H1 (cell line): ENCODE results near the gene PHF13. TPM values are rescaled to one million over a fixed set of nuclear protein-coding genes. Genes with fewer than 3 reads are reported as not detected.

ENCODE experiments used
- BACH1 ChIP-seq: IDR thresholded peaks from 2 replicates; pipeline ENCODE4 v1.6.1; 2012; ENCODE audit warnings: low read length, improper control_type of control experiment
- CEBPB ChIP-seq: IDR thresholded peaks from 2 replicates; pipeline ENCODE4 v1.6.1; 2012; ENCODE audit warnings: low read depth, low read length
- CHD2 ChIP-seq: IDR thresholded peaks from 2 replicates; pipeline ENCODE4 v1.6.1; 2012; ENCODE audit warnings: low read length, improper control_type of control experiment
- CREB1 ChIP-seq: IDR thresholded peaks from 2 replicates; pipeline ENCODE4 v1.6.1; 2012; ENCODE audit warnings: inconsistent platforms
- CTBP2 ChIP-seq: IDR thresholded peaks from 2 replicates; pipeline ENCODE4 v1.7.0; 2011; ENCODE audit warnings: borderline replicate concordance, mild to moderate bottlenecking, moderate library complexity, mixed read lengths, low read length; ENCODE audit not compliant: insufficient read depth, insufficient read length
- CTCF ChIP-seq, 3 experiments: IDR thresholded peaks; 1 replicate in 2 of 3; 2 replicates in 1 of 3; pipeline versions ENCODE4 v1.5.1 to v1.6.1; 2011; ENCODE audit warnings: low read length in 3 of 3, mild to moderate bottlenecking in 3 of 3, inconsistent platforms in 2 of 3, low read depth in 1 of 3, moderate library complexity in 1 of 3; ENCODE audit not compliant: insufficient read depth in 1 of 3; ENCODE audit errors: control extremely low read depth in 1 of 3
- EGR1 ChIP-seq: IDR thresholded peaks from 2 replicates; pipeline ENCODE4 v1.6.1; 2011; ENCODE audit warnings: low read depth, low read length, borderline replicate concordance
- EZH2 ChIP-seq: fragments of 200-600 bp; sonication (generic); IDR thresholded peaks from 2 replicates; pipeline ENCODE4 v1.7.1; 2012; ENCODE audit warnings: low read depth, mild to moderate bottlenecking, moderate library complexity, low read length, inconsistent platforms; ENCODE audit not compliant: severe bottlenecking
- GTF2F1 ChIP-seq: IDR thresholded peaks from 2 replicates; pipeline ENCODE4 v1.6.1; 2012; ENCODE audit warnings: low read depth, low read length, improper control_type of control experiment, borderline replicate concordance
- HDAC6 ChIP-seq: IDR thresholded peaks from one replicate; pipeline ENCODE4 v1.7.1; 2012; ENCODE audit warnings: low read depth, mild to moderate bottlenecking, inconsistent platforms, low read length, moderate library complexity
- JUN ChIP-seq: IDR thresholded peaks from 2 replicates; pipeline ENCODE4 v1.6.1; 2011; ENCODE audit warnings: low read depth, mild to moderate bottlenecking, improper control_type of control experiment, low read length
- KDM1A ChIP-seq: fragments of 200-600, 300-600 bp; sonication (generic); IDR thresholded peaks from 2 replicates; pipeline ENCODE4 v1.7.1; 2016; ENCODE audit warnings: mild to moderate bottlenecking, low read length, borderline replicate concordance
- KDM4A ChIP-seq: IDR thresholded peaks from one replicate; pipeline ENCODE4 v1.7.1; 2012; ENCODE audit warnings: low read depth, mild to moderate bottlenecking, moderate library complexity, low read length, inconsistent platforms; ENCODE audit not compliant: severe bottlenecking
- MAFK ChIP-seq: IDR thresholded peaks from 2 replicates; pipeline ENCODE4 v1.6.1; 2012; ENCODE audit warnings: low read depth, mild to moderate bottlenecking, improper control_type of control experiment, low read length
- NANOG ChIP-seq: IDR thresholded peaks from 2 replicates; pipeline ENCODE4 v1.6.1; 2011; ENCODE audit warnings: low read length, low read depth, mild to moderate bottlenecking, inconsistent platforms; ENCODE audit not compliant: insufficient read depth, poor library complexity, severe bottlenecking
- SIRT6 ChIP-seq: IDR thresholded peaks from one replicate; pipeline ENCODE4 v1.7.1; 2012; ENCODE audit warnings: low read length, inconsistent platforms
- SIX5 ChIP-seq: IDR thresholded peaks from 2 replicates; pipeline ENCODE4 v1.6.1; 2011; ENCODE audit warnings: mild to moderate bottlenecking, low read depth, low read length
- SP1 ChIP-seq: IDR thresholded peaks from 2 replicates; pipeline ENCODE4 v1.6.1; 2011; ENCODE audit warnings: low read depth, low read length
- SP4 ChIP-seq: IDR thresholded peaks from 2 replicates; pipeline ENCODE4 v1.6.1; 2012; ENCODE audit warnings: low read length, inconsistent platforms
- SUZ12 ChIP-seq: fragments of 200-600 bp; sonication (generic); IDR thresholded peaks from 2 replicates; pipeline ENCODE4 v1.6.1; 2012; ENCODE audit warnings: mild to moderate bottlenecking, inconsistent platforms, low read length, moderate library complexity, mixed read lengths
- TAF7 ChIP-seq: optimal IDR thresholded peaks from 2 replicates; pipeline ENCODE3; 2011; ENCODE audit warnings: low read depth, mild to moderate bottlenecking, inconsistent platforms, low read length, moderate library complexity, borderline replicate concordance
- YY1 ChIP-seq: IDR thresholded peaks from 2 replicates; pipeline ENCODE4 v1.6.1; 2011; ENCODE audit warnings: low read depth, mild to moderate bottlenecking, low read length
- polyA plus RNA-seq, 7 experiments: library from polyadenylated mRNA; depleted of rRNA in 3 of 7; stranded (reverse) in 5 of 7; unstranded in 2 of 7; fragments of >200 nt in 5 of 7; fragments of 200-250 nt in 2 of 7; gene quantifications; 1 replicate in 5 of 7; 2 replicates in 1 of 7; 4 replicates in 1 of 7; pipeline versions ENCODE4 v1.2.1 to v1.2.3, GENCODE V29; 2011 to 2013; ENCODE audit warnings: missing spikeins in 2 of 7, mixed read lengths in 2 of 7
- total RNA-seq: library from RNA; stranded (reverse); fragmentation: NEBNext Ultra II Directional; extraction: Animal tissue kit (Norgen Biotek cat#: 25700); gene quantifications from 2 replicates; pipeline ENCODE4 v1.2.1, GENCODE V29; 2021
- TF ChIP-seq, protein P1 (sequence below): IDR thresholded peaks from 2 replicates; pipeline ENCODE4 v1.6.1; 2012; ENCODE audit warnings: inconsistent platforms

The PHF13 gene
- total and polyA plus RNA-seq, 2 of the 8 experiments (the other 6 are each of a cell fraction or from before 2014, with no cell fraction given): 11.7 to 39.6 TPM

DNA sequence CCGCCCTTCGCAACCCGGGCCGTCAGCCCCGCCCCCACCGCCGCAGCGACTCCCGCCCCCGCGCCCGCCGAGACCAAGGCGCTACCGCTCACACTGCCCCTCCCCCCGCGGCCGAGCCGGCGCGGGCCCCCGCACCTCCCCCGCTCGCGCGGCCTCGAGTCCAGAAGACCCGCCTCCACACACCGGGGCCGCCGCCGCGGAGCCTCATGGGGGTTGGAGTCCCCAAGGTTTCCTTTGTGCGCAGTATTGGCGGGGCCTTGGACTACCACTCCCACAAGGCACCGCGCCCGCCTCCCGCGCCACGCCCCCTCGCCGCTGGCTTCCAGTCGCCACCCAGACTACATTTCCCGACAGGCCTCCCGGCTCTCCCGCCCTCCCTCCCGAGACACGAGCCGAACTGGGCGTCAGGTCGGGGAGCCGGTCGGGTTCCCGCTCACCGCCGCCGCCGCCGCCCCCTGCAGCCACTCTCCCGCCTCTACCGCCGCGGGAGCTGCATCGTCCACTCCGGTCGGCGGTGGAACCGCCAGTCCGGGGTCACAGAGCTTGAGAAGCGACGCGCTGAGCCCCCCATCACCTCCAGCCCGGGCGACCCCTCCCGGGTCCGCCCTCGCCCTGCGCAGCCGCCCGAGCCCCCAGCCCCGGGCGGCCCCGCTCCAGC, at the start of gene PHF13 (continued):
- TF ChIP-seq JUN (no peak), CTCF (IDR thresholded peaks at IDR 0.05; ENCODE audit: control extremely low read depth in 1 of 3, insufficient read depth in 1 of 3, low read depth in 1 of 3, low read length in 3 of 3) (0 out of 4 replicates have a peak, but pooled peaks of 1 of the 3 experiments have one; percentile 3), KDM4A (peak; percentile 76), TAF7 (no peak), SUZ12 (no peak), BACH1 (peak; percentile 53; the same call in 1 of the 2 replicates), MAFK (no peak), GTF2F1 (no peak), CHD2 (no peak), SP4 (no peak), SIRT6 (no peak), HDAC6 (no peak), NANOG (peak; percentile 7), CREB1 (0 out of 2 replicates have a peak, but pooled peaks have one; percentile 51), SP1 (peak; percentile 61; the same call in 1 of the 2 replicates), EZH2 (no peak), CTBP2 (no peak), EGR1 (peak; percentile 94), KDM1A (no peak), CEBPB (no peak), SIX5 (peak; percentile 91), YY1 (0 out of 2 replicates have a peak, but pooled peaks have one; percentile 26)
- TF ChIP-seq, protein P1, sequence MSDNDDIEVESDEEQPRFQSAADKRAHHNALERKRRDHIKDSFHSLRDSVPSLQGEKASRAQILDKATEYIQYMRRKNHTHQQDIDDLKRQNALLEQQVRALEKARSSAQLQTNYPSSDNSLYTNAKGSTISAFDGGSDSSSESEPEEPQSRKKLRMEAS: peak; percentile 52
